Measurements from ENCODE around the gene SLC6A5.
"Not testable (repeated sequence)": the region's sequence is repeated elsewhere in the genome, so short reads cannot be mapped to it uniquely, and the experiment has no call there.

Gene SLC6A5

GRCh38 chr11:20599221-20600019, at the start of gene SLC6A5:
Gene SLC6A5 (plus strand): TSS chr11:20599608. CDS start chr11:20599673, 65 bp downstream.
- DNase-seq = no peak

- DNase-seq = no peak
Observed at GRCh38 chr11:20551096-20551495, 48.3 kb upstream of the SLC6A5 start.

GRCh38 chr11:20555783-20556182, 43.6 kb upstream of the SLC6A5 start:
- DNase-seq = no peak

GRCh38 chr11:20556396-20556795, 43.0 kb upstream of the SLC6A5 start:
- not testable (repeated sequence) for DNase-seq

GRCh38 chr11:20558741-20559140, 40.7 kb upstream of the SLC6A5 start:
- DNase-seq = no peak

- no peak for DNase-seq
Observed at GRCh38 chr11:20559523-20560300, 39.7 kb upstream of the SLC6A5 start.

GRCh38 chr11:20561915-20562314, 37.5 kb upstream of the SLC6A5 start:
- DNase-seq = no peak

- DNase-seq = no peak
Observed at GRCh38 chr11:20563866-20564265, 35.5 kb upstream of the SLC6A5 start.

GRCh38 chr11:20564846-20565635, 34.4 kb upstream of the SLC6A5 start:
- DNase-seq = no peak

GRCh38 chr11:20566115-20566514, 33.3 kb upstream of the SLC6A5 start:
- not testable (repeated sequence) for DNase-seq

GRCh38 chr11:20566591-20567434, 32.6 kb upstream of the SLC6A5 start:
- no peak for DNase-seq

GRCh38 chr11:20579725-20580124, 19.7 kb upstream of the SLC6A5 start:
- DNase-seq = not testable (repeated sequence)

GRCh38 chr11:20583201-20583600, 16.2 kb upstream of the SLC6A5 start:
- no peak for DNase-seq

- DNase-seq = no peak
Observed at GRCh38 chr11:20584093-20584774, 15.2 kb upstream of the SLC6A5 start.

GRCh38 chr11:20589796-20590195, 9.6 kb upstream of the SLC6A5 start:
- DNase-seq = no peak

- no peak for DNase-seq
Observed at GRCh38 chr11:20590381-20590780, 9.0 kb upstream of the SLC6A5 start.

- no peak for DNase-seq
Observed at GRCh38 chr11:20592741-20593140, 6.7 kb upstream of the SLC6A5 start.

GRCh38 chr11:20594274-20595061, 4.9 kb upstream of the SLC6A5 start:
- DNase-seq = no peak

- DNase-seq = no peak
Observed at GRCh38 chr11:20595101-20595500, 4.3 kb upstream of the SLC6A5 start.

- DNase-seq = no peak
Observed at GRCh38 chr11:20596205-20597153, 2.9 kb upstream of the SLC6A5 start.
